ENCODE measurements around the gene USP40. TPM values are rescaled to one million over a fixed set of nuclear protein-coding genes. Genes with fewer than 3 reads are reported as not detected.

The USP40 gene
- total RNA-seq, 1 experiment from 2014 or later: 34.9 TPM

- no peak overlapping the region for H3K9ac ChIP-seq (ENCODE audit: low read length)
- no peak overlapping the region for H3K27ac ChIP-seq (ENCODE audit: low read depth, low read length)
- H4K20me1 ChIP-seq (ENCODE audit: insufficient read depth): no peaks in the 10 kb centered on the region
- ChIA-PET RAD21 (ENCODE audit: low non-redundant PET in 1 of 2, low total read pairs in 2 of 2, uncharacterized antibody in 2 of 2, unreplicated experiment in 2 of 2) (no interaction called here), CTCF (no interaction called here), POLR2A (no interaction called here)
- no peak overlapping the region for H2AFZ ChIP-seq (ENCODE audit: low read depth, low read length, poor library complexity, severe bottlenecking)
- no peaks in the 10 kb centered on the region for H3K4me1 ChIP-seq (ENCODE audit: control insufficient read depth in 1 of 2, insufficient read depth in 2 of 2, low read length in 2 of 2)
- TF ChIP-seq TCF7L2 (IDR thresholded peaks at IDR 0.05; ENCODE audit: borderline replicate concordance, extremely low read depth, insufficient read depth, insufficient read length): no peak
- no peak for TF ChIP-seq CEBPB (IDR thresholded peaks at IDR 0.05; ENCODE audit: low read depth)
- no peak for TF ChIP-seq CTCF (IDR thresholded peaks at IDR 0.05 in 2 of 3, conservative IDR thresholded peaks at IDR 0.05 in 1 of 3; ENCODE audit: borderline replicate concordance in 1 of 3, insufficient read depth in 1 of 3, low read depth in 2 of 3, low read length in 2 of 3)
- TF ChIP-seq POLR2AphosphoS5 (IDR thresholded peaks at IDR 0.05; ENCODE audit: low read depth, low read length): no peak
- TF ChIP-seq YY1 (IDR thresholded peaks at IDR 0.05; ENCODE audit: extremely low read depth, insufficient replicate concordance, low read depth, low read length): no peak
- TF ChIP-seq EGR1 (IDR thresholded peaks at IDR 0.05; ENCODE audit: low read depth): no peak
- no peak for TF ChIP-seq ZNF274 (IDR thresholded peaks at IDR 0.05; ENCODE audit: low read depth, low read length)
- TF ChIP-seq REST (IDR thresholded peaks at IDR 0.05; ENCODE audit: low read depth): no peak
- no peak for TF ChIP-seq JUND (IDR thresholded peaks at IDR 0.05)
- H3K4me3 ChIP-seq (replicated peaks in 1 of 2; ENCODE audit: low read depth in 1 of 2, low read length in 2 of 2): no peak overlapping the region
- no TSS peak for BruUV-seq (replicated peaks)
- no peaks in the 10 kb centered on the region for H3K27me3 ChIP-seq (ENCODE audit: insufficient read depth, low read length)
- no peak overlapping the region for H3K4me2 ChIP-seq (ENCODE audit: low read length)
- H3K36me3 ChIP-seq (ENCODE audit: control insufficient read depth in 1 of 2, insufficient read depth in 2 of 2, low read length in 2 of 2): no peaks in the 10 kb centered on the region
- DNase-seq (ENCODE audit: low read depth, low spot score) (no peak), ATAC-seq (no peak)
- no peaks in the 10 kb centered on the region for H3K9me2 ChIP-seq (ENCODE audit: insufficient read depth)
- H3K79me2 ChIP-seq (ENCODE audit: insufficient read depth, low read length): no peaks in the 10 kb centered on the region
- intact Hi-C loops (cut with micrococcal nuclease): no loop called here
- no peaks in the 10 kb centered on the region for H3K9me3 ChIP-seq (ENCODE audit: control insufficient read depth in 1 of 2, insufficient read depth in 1 of 2, low read depth in 1 of 2, low read length in 2 of 2)
These were observed 21.8 kb upstream of the USP40 start for GRCh38 chr2:233588400-233588799.

Measured in HCT116 (cell line).